PC-9 (cell line): ENCODE results near the gene SBF2. TPM values are rescaled to one million over a fixed set of nuclear protein-coding genes. Genes with fewer than 3 reads are reported as not detected.

Experiments used
- BruUV-seq: library from RNA; stranded (reverse); fragments of 400-500 nt; replicated peaks from 2 replicates; lab custom pipeline; 2021; lab: Mats Ljungman, UMichigan
- CTCF ChIA-PET: fragments of 300-600 bp; sonication (Branson Sonifier 250); formaldehyde crosslinking; loops from one replicate; lab custom pipeline; 2022; ENCODE audit warnings: antibody characterized with exemption; lab: Charles Lee
- POLR2A ChIA-PET: fragments of 300-600 bp; sonication (Branson Sonifier 250); formaldehyde crosslinking; loops from one replicate; lab custom pipeline; 2022; ENCODE audit warnings: antibody characterized with exemption; ENCODE audit not compliant: unreplicated experiment; lab: Charles Lee
- DNase-seq, 2 experiments: peaks; one replicate each; pipeline versions ENCODE4 v3.0.0 to v3.0.0-alpha.2; 2015 to 2022; ENCODE audit warnings: mixed read lengths in 1 of 2
- H2AFZ ChIP-seq: fragments of 200-600 bp; sonication (generic); 2 replicates; pipeline ENCODE4 v1.8.1; 2017; ENCODE audit warnings: antibody characterized with exemption
- H3F3A ChIP-seq: fragments of 200-600 bp; sonication (generic); 2 replicates; pipeline ENCODE4 v1.8.1; 2017; ENCODE audit warnings: antibody characterized with exemption, mild to moderate bottlenecking, low read depth; ENCODE audit not compliant: insufficient read depth
- H3K27ac ChIP-seq: fragments of 200-600 bp; sonication (generic); 2 replicates; pipeline ENCODE4 v1.6.1; 2016; ENCODE audit warnings: mixed run types
- H3K27me3 ChIP-seq: fragments of 200-600 bp; sonication (generic); 2 replicates; pipeline ENCODE4 v1.6.1; 2016; ENCODE audit warnings: low read depth, mixed run types; ENCODE audit not compliant: insufficient read depth
- H3K36me3 ChIP-seq: fragments of 200-600 bp; sonication (generic); 2 replicates; pipeline ENCODE4 v1.6.1; 2016; ENCODE audit warnings: low read depth, mixed run types
- H3K4me1 ChIP-seq: fragments of 200-600 bp; sonication (generic); replicated peaks from 2 replicates; pipeline ENCODE4 v1.6.1; 2016; ENCODE audit warnings: mixed run types; ENCODE audit not compliant: insufficient read depth
- H3K4me2 ChIP-seq: fragments of 200-600 bp; sonication (generic); 2 replicates; pipeline ENCODE4 v1.6.1; 2017; ENCODE audit warnings: mixed run types
- H3K4me3 ChIP-seq: fragments of 200-600 bp; sonication (generic); 2 replicates; pipeline ENCODE4 v1.6.1; 2016; ENCODE audit warnings: mixed run types
- H3K79me2 ChIP-seq: fragments of 200-600 bp; sonication (generic); 2 replicates; pipeline ENCODE4 v1.6.1; 2017; ENCODE audit warnings: low read depth, mixed run types
- H3K9me2 ChIP-seq: fragments of 200-600 bp; sonication (generic); 2 replicates; pipeline ENCODE4 v1.8.1; 2017; ENCODE audit warnings: mild to moderate bottlenecking; ENCODE audit not compliant: insufficient read depth
- H3K9me3 ChIP-seq: fragments of 200-600 bp; sonication (generic); 2 replicates; pipeline ENCODE4 v1.8.1; 2016; ENCODE audit warnings: low read depth; ENCODE audit not compliant: insufficient read depth
- H4K20me1 ChIP-seq: fragments of 200-600 bp; sonication (generic); 2 replicates; pipeline ENCODE4 v1.8.1; 2017; ENCODE audit not compliant: insufficient read depth
- EZH2 ChIP-seq: fragments of 200-600 bp; sonication (generic); IDR thresholded peaks from 2 replicates; pipeline ENCODE4 v1.8.0; 2017; ENCODE audit warnings: antibody characterized with exemption, low read depth
- intact Hi-C: fragments of 100-400 bp; cut with micrococcal nuclease; formaldehyde crosslinking; loops from one replicate; pipeline ENCODE4 v1.10.0; 2022; ENCODE audit not compliant: unreplicated experiment
- total RNA-seq: library from RNA; stranded (reverse); gene quantifications from 2 replicates; pipeline ENCODE4 v1.2.3, GENCODE V29; 2021
- TF ChIP-seq, protein P1 (sequence below): fragments of 200-600 bp; sonication (generic); conservative IDR thresholded peaks from 2 replicates; pipeline ENCODE4 v1.6.1; 2017; ENCODE audit warnings: mixed run types, antibody characterized with exemption, mild to moderate bottlenecking, moderate library complexity

Gene SBF2
- total RNA-seq, 1 experiment from 2014 or later, result 18.6 TPM

DNA sequence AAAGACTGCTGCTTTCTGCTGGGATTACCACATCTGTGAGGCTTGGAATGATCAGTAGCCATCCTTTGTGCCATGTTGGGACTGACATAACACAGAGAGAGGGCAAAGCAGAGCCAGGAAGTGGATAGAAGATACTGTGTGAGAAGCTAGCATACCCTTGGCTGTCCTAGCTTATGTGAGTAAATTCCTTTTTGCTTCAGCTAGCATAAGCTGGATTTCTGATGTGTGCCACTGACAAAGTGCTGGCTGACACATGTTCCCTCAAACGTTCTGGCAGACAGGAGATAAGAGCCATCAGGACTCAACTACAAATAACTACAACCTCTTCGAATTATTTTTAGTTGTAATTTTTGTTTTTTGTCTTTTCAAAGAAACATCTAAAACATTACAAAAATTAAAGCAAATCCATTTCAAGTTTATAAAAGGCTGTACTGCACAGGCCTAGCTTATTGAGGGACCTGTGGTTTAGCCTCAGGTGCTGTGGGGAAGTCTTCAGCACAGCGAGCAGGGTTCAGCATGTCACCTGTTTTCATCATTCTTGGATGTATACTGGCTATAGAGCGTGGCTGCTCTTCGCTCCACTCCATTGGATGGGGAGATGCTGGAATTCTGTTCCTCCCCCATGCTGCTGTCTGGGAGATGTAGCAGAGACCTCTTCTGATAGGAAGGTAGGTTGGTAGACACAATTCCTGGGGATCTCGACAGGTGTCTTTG lies 509.3 kb downstream of the SBF2 start:
- Histone ChIP-seq H3K4me2 (no peak overlapping the region), H2AFZ (no peak overlapping the region), H3K27me3 (no peaks in the 10 kb centered on the region), H3K36me3 (no peaks in the 10 kb centered on the region), H3K9me2 (no peaks in the 10 kb centered on the region), H4K20me1 (no peaks in the 10 kb centered on the region), H3K79me2 (no peaks in the 10 kb centered on the region), H3K4me1 (no peaks in the 10 kb centered on the region), H3K9me3 (no peaks in the 10 kb centered on the region), H3K27ac (no peak overlapping the region), H3F3A (no peaks in the 10 kb centered on the region), H3K4me3 (no peak overlapping the region)
- BruUV-seq, result no TSS peak
- ChIA-PET CTCF (no interaction called here), POLR2A (no interaction called here)
- TF ChIP-seq, protein P1, sequence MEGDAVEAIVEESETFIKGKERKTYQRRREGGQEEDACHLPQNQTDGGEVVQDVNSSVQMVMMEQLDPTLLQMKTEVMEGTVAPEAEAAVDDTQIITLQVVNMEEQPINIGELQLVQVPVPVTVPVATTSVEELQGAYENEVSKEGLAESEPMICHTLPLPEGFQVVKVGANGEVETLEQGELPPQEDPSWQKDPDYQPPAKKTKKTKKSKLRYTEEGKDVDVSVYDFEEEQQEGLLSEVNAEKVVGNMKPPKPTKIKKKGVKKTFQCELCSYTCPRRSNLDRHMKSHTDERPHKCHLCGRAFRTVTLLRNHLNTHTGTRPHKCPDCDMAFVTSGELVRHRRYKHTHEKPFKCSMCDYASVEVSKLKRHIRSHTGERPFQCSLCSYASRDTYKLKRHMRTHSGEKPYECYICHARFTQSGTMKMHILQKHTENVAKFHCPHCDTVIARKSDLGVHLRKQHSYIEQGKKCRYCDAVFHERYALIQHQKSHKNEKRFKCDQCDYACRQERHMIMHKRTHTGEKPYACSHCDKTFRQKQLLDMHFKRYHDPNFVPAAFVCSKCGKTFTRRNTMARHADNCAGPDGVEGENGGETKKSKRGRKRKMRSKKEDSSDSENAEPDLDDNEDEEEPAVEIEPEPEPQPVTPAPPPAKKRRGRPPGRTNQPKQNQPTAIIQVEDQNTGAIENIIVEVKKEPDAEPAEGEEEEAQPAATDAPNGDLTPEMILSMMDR, result no peak
- TF ChIP-seq EZH2, result no peak
- no peak for DNase-seq
- intact Hi-C loops, result no loop called here

DNA sequence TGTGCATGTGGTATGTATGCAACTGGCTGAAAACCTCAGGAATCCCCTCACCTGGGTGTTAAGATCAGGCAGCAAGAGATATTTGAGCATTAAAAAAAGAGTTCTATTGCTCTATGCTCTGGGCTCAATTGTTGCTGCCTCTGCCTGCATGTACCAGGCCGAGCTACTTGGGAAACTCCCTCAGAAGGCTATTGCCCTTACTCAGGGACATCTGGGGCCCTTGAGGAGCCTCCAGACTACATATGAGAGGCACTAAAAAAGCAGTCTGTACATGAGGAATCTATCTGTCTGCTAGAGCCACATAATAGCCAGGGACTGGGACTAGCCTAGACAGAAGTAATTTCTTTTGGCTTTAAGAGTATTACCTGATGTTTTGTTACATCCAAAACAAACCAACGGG lies 510.0 kb downstream of the SBF2 start:
- Histone ChIP-seq H3K27me3 (no peaks in the 10 kb centered on the region), H3K9me3 (no peaks in the 10 kb centered on the region), H3K9me2 (no peaks in the 10 kb centered on the region), H3K4me2 (no peak overlapping the region), H3K4me1 (no peaks in the 10 kb centered on the region), H2AFZ (no peak overlapping the region), H3K27ac (no peak overlapping the region), H3K36me3 (no peaks in the 10 kb centered on the region), H3K4me3 (no peak overlapping the region), H3K79me2 (no peaks in the 10 kb centered on the region), H3F3A (no peaks in the 10 kb centered on the region), H4K20me1 (no peaks in the 10 kb centered on the region)
- no peak for DNase-seq
- POLR2A ChIA-PET, result no interaction called here
- CTCF ChIA-PET, result no interaction called here
- BruUV-seq, result no TSS peak
- TF ChIP-seq EZH2, result no peak
- intact Hi-C loops, result no loop called here

DNA sequence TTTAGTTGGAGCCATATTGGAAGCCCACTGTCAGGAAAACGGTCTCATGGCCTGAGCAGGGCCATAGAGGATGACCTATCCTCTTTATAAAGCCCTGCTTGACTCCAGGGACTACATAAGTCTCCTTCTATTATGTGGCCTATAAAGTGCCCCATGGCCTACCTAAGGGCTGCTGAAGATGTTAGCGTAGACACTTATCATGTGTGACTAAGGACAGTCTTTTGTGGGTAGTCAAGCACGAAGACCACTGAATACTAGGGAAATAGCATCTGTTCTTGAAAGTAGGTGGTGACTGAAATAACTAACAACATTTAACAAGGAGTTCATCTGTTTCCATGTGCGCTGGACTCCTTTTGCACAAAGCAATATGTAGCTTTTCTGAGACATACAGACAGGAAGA lies 513.1 kb downstream of the SBF2 start:
- Histone ChIP-seq H3K36me3 (no peaks in the 10 kb centered on the region), H3K9me3 (no peaks in the 10 kb centered on the region), H3K4me2 (no peak overlapping the region), H4K20me1 (no peaks in the 10 kb centered on the region), H3K4me3 (no peak overlapping the region), H3K9me2 (no peaks in the 10 kb centered on the region), H3K27me3 (no peaks in the 10 kb centered on the region), H3K27ac (no peak overlapping the region), H2AFZ (no peak overlapping the region), H3F3A (no peaks in the 10 kb centered on the region), H3K4me1 (no peaks in the 10 kb centered on the region), H3K79me2 (no peaks in the 10 kb centered on the region)
- intact Hi-C loops, result no loop called here
- BruUV-seq, result no TSS peak
- TF ChIP-seq, protein P1, result no peak
- no peak for TF ChIP-seq EZH2
- ChIA-PET POLR2A (no interaction called here), CTCF (no interaction called here)
- no peak for DNase-seq

DNA sequence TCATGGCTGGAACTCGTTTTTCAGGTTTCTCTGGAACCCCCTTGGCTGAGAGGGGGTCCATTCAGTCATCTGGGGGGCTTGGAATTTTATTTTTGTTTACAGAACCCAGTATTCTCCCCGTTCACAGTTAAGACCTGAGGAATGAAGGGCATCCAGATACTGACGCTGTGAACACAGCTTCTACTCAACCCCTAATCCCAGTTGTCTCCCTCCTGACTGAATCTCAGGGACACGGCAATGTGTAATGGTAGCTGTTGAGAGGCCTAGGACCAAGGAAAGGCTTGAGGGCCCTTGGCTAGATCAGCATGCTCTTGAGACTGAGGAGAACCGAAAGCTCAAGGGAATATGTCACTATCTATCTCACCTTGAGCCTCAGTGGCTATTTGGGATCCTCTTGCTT lies 516.5 kb downstream of the SBF2 start:
- Histone ChIP-seq H3K9me2 (no peaks in the 10 kb centered on the region), H3K9me3 (no peaks in the 10 kb centered on the region), H3K79me2 (no peaks in the 10 kb centered on the region), H3K4me2 (no peak overlapping the region), H3K27ac (no peak overlapping the region), H3K4me1 (no peaks in the 10 kb centered on the region), H3K4me3 (no peak overlapping the region), H3F3A (no peaks in the 10 kb centered on the region), H3K36me3 (no peaks in the 10 kb centered on the region), H4K20me1 (no peaks in the 10 kb centered on the region), H3K27me3 (no peaks in the 10 kb centered on the region), H2AFZ (no peak overlapping the region)
- no peak for DNase-seq
- CTCF ChIA-PET, result no interaction called here
- BruUV-seq, result no TSS peak
- intact Hi-C loops, result no loop called here
- TF ChIP-seq, protein P1, result no peak
- no peak for TF ChIP-seq EZH2
- POLR2A ChIA-PET, result no interaction called here
